DMS53 (cell line): ENCODE data around the gene TKTL2.

ENCODE experiments used
- DNase-seq: peaks from one replicate; lab custom pipeline; 2025; lab: John Stamatoyannopoulos, UW

The TKTL2 gene, protein sequence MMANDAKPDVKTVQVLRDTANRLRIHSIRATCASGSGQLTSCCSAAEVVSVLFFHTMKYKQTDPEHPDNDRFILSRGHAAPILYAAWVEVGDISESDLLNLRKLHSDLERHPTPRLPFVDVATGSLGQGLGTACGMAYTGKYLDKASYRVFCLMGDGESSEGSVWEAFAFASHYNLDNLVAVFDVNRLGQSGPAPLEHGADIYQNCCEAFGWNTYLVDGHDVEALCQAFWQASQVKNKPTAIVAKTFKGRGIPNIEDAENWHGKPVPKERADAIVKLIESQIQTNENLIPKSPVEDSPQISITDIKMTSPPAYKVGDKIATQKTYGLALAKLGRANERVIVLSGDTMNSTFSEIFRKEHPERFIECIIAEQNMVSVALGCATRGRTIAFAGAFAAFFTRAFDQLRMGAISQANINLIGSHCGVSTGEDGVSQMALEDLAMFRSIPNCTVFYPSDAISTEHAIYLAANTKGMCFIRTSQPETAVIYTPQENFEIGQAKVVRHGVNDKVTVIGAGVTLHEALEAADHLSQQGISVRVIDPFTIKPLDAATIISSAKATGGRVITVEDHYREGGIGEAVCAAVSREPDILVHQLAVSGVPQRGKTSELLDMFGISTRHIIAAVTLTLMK

DNA sequence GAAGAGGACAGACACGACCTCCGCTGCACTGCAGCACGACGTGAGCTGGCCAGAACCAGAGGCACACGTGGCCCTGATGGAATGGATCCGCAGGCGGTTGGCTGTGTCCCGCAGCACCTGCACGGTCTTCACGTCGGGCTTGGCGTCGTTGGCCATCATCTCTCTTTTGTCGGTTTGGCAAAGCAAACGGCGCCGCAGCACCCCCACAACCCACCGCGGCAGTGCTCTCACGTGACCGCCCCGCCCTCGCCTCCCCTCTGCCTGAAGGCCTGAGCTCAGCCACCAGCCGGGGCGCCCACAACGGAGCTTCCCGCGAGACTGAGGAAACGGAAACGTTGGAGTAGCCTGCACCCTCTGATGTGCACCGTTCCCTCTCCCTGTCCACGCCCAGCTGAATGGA, at the start of gene TKTL2:
TKTL2 (minus strand) TSS at position 179 of the 400 bp plus-strand sequence; CDS start at position 159, 20 bp downstream.
- no peak for DNase-seq

DNA sequence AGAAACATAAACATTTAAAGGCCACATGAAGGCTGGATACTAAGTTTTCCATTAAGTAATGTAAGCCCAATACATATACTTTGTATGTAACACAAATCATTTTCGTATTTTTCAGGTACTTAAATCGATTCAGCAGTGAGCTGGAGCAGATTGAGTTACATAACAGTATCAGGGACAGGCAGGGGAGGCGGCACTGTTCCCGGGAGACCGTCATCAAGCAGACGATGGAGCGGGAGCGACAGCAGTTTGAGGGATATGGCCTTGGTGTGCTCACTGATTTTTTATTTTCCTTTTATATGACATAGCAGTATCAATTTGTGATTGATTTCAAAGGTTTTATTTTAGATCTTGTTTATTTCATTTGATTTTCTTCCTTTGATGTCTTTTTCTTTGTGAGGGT, 41.6 kb upstream of the TKTL2 start:
- DNase-seq: no peak

DNA sequence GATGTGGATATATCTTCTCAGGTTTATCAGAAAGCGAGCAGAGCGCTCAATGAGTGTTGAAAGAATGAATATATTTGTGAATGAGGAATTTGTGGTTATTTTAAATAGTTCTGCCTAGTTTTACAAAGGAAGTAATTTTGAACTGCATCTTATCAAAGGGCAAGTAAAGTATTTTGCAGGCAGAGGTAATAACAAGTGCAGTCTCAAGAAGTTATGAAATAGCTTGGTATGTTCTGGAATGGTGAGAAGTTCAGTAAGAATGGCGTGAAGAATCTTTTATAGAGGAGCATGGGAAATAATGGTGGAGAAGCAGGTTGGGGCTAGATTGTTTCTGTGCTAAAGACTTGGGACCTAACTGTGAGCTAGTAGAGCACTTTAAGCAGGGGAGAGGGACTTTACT, 31.8 kb upstream of the TKTL2 start:
- DNase-seq: no peak

- DNase-seq: no peak
Observed at GRCh38 chr4:163500586-163500985, 27.0 kb upstream of the TKTL2 start.

DNA sequence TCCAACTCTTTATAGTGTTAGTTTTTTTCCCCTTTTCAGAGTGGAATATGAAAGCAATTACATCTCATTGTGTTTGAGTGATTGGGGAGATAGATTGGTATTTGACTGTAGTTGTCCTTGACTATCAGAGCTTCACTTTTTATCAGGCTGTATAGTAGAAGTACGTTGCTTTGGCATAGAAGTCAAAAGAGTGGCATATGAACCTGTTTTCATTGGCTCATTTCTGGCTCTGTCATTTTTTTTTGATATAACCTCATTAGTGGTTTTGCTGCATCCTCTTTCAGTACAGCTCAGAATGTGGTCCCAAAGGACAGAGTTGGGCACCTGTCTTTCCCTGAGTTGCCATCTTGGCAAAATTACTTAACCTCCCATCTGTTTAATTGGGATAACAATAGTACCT, 22.3 kb upstream of the TKTL2 start:
- DNase-seq: no peak

- peak; percentile 97 for DNase-seq
Observed at GRCh38 chr4:163494360-163495241, 21.0 kb upstream of the TKTL2 start, which contains the start of gene TMA16. TMA16 (plus strand) TSS chr4:163494690; CDS start chr4:163494802, 112 bp downstream.

DNA sequence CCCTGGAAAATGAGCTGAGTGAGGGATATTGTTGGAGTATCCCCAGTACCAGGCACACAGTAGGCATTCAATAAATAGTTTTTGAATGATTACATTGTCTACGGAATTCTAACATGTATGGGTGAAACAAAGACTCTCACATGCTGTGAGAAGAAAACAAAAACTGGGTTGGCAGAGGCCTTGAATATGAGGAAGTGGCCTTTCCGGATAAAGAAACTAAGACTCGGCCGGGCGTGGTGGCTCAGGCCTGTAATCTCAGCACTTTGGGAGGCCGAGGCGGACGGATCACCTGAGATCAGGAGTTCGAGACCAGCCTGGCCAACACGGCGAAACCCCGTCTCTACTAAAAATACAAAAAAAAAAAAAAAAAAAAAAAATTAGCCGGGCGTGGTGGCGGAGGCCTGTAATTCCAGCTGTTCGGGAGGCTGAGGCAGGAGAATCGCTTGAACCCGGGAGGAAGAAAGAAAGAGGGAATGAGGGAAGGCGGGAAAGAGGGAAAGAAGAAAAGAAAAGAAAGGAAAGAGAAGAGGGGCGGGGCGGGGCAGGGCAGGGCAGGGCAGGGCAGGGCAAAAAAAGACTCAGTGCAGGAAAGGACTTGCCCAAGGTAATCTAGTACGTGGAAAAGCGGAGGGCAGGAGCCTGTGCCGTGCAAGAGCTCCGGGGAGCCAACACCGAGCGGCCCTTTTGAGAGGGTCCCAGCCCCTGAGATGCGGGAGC, 20.2 kb upstream of the TKTL2 start:
- DNase-seq: peak; percentile 28

GRCh38 chr4:163492951-163493504, 19.5 kb upstream of the TKTL2 start:
- DNase-seq: peak; percentile 17

DNA sequence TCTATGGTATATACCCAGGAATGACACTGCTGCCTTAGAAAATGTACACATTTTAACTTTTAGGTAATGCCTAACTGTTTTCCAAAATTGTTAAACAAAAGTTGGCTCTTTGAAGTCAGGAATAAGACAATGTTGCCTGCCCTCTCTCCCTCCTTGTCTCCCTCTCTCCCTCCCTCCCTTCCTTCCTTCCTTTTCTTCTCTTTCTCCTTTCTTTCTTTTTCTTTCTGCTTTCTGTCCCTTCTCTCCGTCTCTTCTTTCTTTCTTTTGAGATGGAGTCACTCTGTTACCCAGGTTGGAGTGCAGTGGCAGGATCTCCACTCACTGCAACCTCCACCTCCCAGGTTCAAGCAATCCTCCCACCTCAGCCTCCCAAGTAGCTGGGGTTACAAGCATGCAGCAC, 16.4 kb upstream of the TKTL2 start:
- DNase-seq: no peak

- DNase-seq: no peak
Observed at GRCh38 chr4:163486321-163486720, 12.8 kb upstream of the TKTL2 start.

DNA sequence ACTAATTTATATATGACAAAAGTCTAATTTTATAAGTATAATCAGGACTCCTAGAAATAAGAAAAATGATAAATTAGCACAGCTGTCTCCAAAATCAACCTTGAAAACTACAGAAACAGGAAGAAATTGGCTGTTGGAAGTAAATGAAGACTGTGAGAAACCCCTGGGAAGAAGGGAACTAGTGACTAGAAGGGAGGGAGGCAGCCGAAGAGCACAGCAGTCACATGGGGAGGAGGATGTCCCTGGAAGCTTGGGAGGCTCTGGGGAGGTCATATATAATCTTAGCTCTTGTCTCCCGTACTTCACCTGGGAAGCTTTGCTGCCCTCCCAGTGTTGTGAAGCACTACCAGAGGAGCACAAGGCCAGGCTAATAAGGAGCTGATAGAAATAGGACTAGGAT, 12.0 kb upstream of the TKTL2 start:
- DNase-seq: no peak

DNA sequence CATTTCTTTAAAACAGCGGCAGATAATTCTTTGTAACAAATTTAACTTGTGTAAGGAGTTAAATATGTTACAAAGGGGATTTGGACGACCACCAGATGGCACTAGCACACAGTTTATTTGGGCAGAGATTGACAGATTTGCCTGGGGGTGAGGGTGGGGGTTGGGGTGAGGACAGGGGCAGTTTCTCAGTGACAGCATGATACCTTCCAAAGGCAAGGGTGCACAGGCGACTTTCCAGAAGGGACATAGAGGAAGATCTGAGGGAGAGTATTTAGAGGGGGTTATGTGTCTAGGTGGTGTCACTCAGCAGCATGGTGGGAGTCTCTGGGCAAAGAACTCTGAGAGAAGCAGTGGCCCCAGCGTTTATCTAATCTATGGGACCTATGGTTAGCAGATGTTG, 11.4 kb upstream of the TKTL2 start:
- DNase-seq: peak; percentile 47

DNA sequence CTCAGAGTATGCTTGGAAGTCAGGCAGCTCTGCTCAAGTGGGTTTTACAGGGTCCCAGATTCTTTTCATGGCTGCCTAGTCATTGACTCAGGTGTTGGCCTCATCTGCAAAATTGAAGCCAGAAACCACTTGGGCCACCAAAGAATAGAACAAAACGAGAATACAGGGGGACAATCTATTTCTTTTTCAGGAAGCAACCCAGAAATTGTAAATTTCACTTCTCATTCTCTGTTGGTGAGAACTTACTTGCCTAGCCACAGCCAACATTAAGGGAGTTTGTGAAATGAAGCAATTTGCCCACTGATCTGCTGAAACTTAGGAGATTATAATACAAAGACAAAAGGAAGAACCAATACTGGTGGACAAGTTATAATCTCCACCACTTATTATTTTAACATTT, 8.6 kb upstream of the TKTL2 start:
- no peak for DNase-seq

GRCh38 chr4:163476761-163477438, 3.3 kb upstream of the TKTL2 start:
- no peak for DNase-seq

DNA sequence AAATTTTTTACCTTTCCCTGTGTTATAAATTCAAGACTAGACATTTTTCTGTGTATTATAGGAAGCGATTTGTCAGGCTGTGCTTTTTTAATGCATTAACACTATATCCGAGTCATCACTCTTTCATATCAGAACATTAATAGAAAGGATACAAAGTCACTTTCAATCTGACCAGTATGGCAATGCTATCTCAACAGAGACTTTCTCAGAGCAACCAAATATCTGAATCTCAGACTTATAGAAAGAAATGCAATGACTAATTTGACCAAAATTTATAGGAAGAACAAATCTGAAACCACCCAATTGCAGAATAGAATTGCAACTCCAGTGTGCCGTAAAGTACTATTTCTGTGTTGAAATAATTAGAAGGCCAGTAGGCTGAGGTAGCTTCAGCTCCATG, 473 bp upstream of the TKTL2 start:
- DNase-seq: no peak

DNA sequence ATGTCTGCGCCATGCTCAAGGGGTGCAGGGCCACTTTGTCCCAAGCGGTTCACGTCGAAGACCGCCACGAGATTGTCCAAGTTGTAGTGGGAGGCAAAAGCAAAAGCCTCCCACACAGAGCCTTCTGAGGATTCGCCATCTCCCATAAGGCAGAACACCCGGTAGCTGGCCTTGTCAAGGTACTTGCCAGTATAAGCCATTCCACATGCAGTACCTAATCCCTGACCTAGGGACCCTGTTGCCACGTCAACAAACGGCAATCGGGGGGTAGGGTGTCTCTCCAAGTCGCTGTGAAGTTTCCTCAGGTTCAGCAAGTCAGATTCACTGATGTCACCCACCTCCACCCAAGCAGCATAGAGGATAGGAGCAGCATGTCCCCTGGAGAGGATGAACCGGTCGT, 424 bp downstream of the TKTL2 start:
- no peak for DNase-seq

- DNase-seq: no peak
Observed at GRCh38 chr4:163470391-163470790, 3.2 kb downstream of the TKTL2 start.

DNA sequence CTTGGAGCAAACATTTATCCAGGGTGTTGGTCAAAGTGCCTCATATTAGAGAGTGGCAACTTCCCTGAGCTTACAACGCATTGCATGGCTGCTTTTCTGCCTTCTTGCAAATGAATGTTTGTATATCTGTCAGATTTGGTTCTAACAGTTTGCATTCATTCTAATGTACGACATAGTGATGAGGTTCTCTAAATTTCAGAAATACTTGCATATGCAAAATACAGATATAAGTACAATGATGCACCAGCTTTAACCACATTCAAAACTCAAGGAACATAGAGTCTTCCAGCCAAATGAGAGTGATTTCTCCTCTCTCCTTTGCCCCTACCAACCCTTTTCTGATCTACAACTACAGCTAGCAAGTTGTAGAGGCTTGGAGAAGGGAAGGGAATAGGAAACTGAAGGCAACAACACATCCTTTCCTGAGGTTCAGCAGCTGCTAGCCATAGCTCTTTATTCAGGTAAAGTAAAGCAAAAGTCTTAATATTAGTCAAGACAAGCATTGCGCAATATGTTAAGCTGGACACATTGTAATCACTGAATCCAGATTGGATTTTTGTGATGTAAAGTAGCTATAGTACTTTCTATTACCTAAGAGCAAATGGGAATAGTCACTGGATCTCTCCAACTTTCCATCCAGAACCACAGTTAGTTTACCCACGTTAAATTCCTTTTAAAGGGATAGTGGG, 6.3 kb downstream of the TKTL2 start:
- no peak for DNase-seq

DNA sequence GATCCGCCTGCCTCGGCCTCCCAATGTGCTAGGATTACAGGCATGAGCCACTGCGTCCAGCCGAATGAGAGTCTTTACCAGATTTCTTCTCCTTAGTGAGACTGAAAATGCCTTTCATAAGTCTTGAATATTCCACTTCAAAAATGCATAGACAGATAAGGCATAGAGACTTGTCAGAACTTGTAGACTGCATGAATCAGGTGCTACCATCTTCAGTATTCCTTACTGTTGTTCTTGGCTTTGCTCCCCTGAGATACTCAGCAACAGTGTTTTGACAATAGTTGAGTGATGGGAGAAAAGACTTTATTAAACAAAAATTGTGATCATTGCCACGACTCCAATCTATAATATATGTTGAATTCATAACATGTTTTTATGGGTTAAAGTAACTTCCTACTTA, 11.0 kb downstream of the TKTL2 start:
- DNase-seq: no peak

DNA sequence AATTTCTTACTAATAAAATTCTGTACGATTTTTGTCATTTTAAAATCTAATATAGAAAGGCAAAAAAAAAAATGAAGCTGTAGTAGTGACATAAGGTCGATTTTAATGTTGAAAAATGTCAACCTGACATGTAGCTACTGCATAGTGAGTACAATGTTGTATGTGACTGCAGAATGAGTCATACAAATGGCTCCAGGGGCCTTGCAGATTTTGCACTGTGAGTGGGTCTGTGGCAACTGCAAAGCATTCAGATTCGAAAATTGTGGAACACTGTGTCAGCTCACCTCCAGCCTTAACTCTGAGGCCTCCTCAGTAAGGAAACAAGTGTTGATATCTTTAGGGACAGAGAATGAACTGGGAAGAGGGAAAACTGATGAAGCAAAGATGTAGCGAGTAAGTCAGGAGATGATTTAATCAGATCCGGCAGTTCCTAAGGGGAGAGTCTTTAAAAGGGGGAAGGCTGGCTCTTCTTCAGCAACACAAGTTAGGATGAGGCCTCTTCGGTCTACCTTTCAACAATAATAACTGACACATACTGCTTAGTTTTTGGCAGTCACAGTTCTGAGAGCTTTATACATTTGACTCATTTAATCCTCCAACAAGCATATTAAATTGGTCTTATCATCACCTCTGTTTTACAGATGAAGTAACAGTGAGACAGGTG, 24.9 kb downstream of the TKTL2 start:
- DNase-seq: peak; percentile 1
